Activated B cell treated with CpG ODN at 0.5 μM for 24 hours (primary cell): ENCODE measurements around the gene MOCS3. TPM values are rescaled to one million over a fixed set of nuclear protein-coding genes. Genes with fewer than 3 reads are reported as not detected.

ENCODE experiments used
- ATAC-seq: fragments of 200-7000 bp; cut with Tn5 transposase; one replicate; pipeline ENCODE4 v1.10.0; 2021; ENCODE audit warnings: low read depth, mild to moderate bottlenecking, moderate library complexity
- CTCF ChIA-PET: fragments of 350-600 bp; sonication (Branson Sonifier 250); formaldehyde crosslinking; loops from one replicate; lab custom pipeline; 2021; ENCODE audit warnings: antibody characterized with exemption; lab: Charles Lee
- POLR2A ChIA-PET: fragments of 350-600 bp; sonication (Branson Sonifier 250); formaldehyde crosslinking; loops from one replicate; lab custom pipeline; 2021; ENCODE audit warnings: antibody characterized with exemption; lab: Charles Lee
- DNase-seq: peaks from one replicate; pipeline ENCODE4 v3.0.0; 2022
- H3K27ac Mint-ChIP-seq: one replicate; pipeline ENCODE4 v1.8.0; 2020; ENCODE audit warnings: mixed read lengths
- H3K27me3 Mint-ChIP-seq: one replicate; pipeline ENCODE4 v1.8.0; 2021; ENCODE audit warnings: mixed read lengths
- H3K36me3 Mint-ChIP-seq: one replicate; pipeline ENCODE4 v1.8.0; 2021; ENCODE audit warnings: low read depth, mixed read lengths
- H3K4me1 Mint-ChIP-seq: one replicate; pipeline ENCODE4 v1.8.0; 2021; ENCODE audit warnings: mixed read lengths
- H3K4me3 Mint-ChIP-seq: one replicate; pipeline ENCODE4 v1.8.0; 2020; ENCODE audit warnings: mild to moderate bottlenecking, mixed read lengths
- H3K9me3 Mint-ChIP-seq: one replicate; pipeline ENCODE4 v1.8.0; 2020; ENCODE audit warnings: mixed read lengths
- CTCF ChIP-seq: fragments of 200-600 bp; IDR thresholded peaks from one replicate; pipeline ENCODE4 v1.8.0; 2022; ENCODE audit warnings: antibody characterized with exemption, mild to moderate bottlenecking
- intact Hi-C: fragments of 100-400 bp; cut with micrococcal nuclease; formaldehyde crosslinking; loops from one replicate; pipeline ENCODE4 v1.15.1; 2024
- total RNA-seq: library from RNA; stranded (reverse); gene quantifications from 2 replicates; pipeline ENCODE4 v1.2.3, GENCODE V29; 2022

The MOCS3 gene
- total RNA-seq, 1 donor from 2014 or later, result 8.1 TPM

GRCh38 chr20:50933589-50933988 is 25.0 kb upstream of the MOCS3 start:
- no peak for ATAC-seq
- CTCF ChIA-PET, result interaction anchor here (0.9 to 9.0 kb wide), 2 partner anchors 25 to 140 kb away, joined by 4 to 231 read pairs; partner anchors contain the start of genes BCAS4, DPM1 and MOCS3
- H3K4me1 Mint-ChIP-seq, result peaks cover 17% of the 10 kb centered on the region

GRCh38 chr20:50943069-50943468 is 15.5 kb upstream of the MOCS3 start:
- H3K4me3 Mint-ChIP-seq, result no peak overlapping the region
- POLR2A ChIA-PET, result interaction anchor here (0.5 kb wide), 1 partner anchor 20 kb away, joined by 3 read pairs; no protein-coding TSS in a partner anchor
- CTCF ChIA-PET, result interaction anchor here (1.2 kb wide), 1 partner anchor 12 kb away, joined by 4 read pairs; the partner anchor contains the start of gene ADNP
- DNase-seq, result no peak
- H3K4me1 Mint-ChIP-seq, result no peaks in the 10 kb centered on the region
- no peaks in the 10 kb centered on the region for H3K27me3 Mint-ChIP-seq
- H3K27ac Mint-ChIP-seq, result no peak overlapping the region
- intact Hi-C loops, result no loop called here
- H3K36me3 Mint-ChIP-seq, result peaks cover 71% of the 10 kb centered on the region
- H3K9me3 Mint-ChIP-seq, result no peaks in the 10 kb centered on the region
- no peak for ATAC-seq
- TF ChIP-seq CTCF, result no peak

More at GRCh38 chr20:50933589-50933988, 25.0 kb upstream of the MOCS3 start:
- no peak for DNase-seq
- H3K27me3 Mint-ChIP-seq, result no peaks in the 10 kb centered on the region
- no peak for TF ChIP-seq CTCF
- POLR2A ChIA-PET, result interaction anchor here (6.8 kb wide), 1 partner anchor 141 kb away, joined by 364 read pairs; the partner anchor contains the start of gene BCAS4
- H3K4me3 Mint-ChIP-seq, result no peak overlapping the region
- peaks cover 56% of the 10 kb centered on the region for H3K36me3 Mint-ChIP-seq
- no peaks in the 10 kb centered on the region for H3K9me3 Mint-ChIP-seq
- peak overlapping the region; percentile 97 for H3K27ac Mint-ChIP-seq
- intact Hi-C loops, result no loop called here

GRCh38 chr20:50948132-50948785 is 10.4 kb upstream of the MOCS3 start:
- Mint-ChIP-seq H3K9me3 (no peaks in the 10 kb centered on the region), H3K27ac (no peak overlapping the region), H3K27me3 (no peaks in the 10 kb centered on the region), H3K4me3 (no peak overlapping the region), H3K4me1 (no peaks in the 10 kb centered on the region), H3K36me3 (peaks cover 82% of the 10 kb centered on the region)
- CTCF ChIA-PET, result no interaction called here
- ATAC-seq (no peak), DNase-seq (no peak)
- POLR2A ChIA-PET, result interaction anchor here (0.6 to 1.5 kb wide), 2 partner anchors 10 to 187 kb away, joined by 3 to 8 read pairs; partner anchors contain the start of genes DPM1 and MOCS3
- intact Hi-C loops, result no loop called here
- TF ChIP-seq CTCF, result no peak

- ChIA-PET CTCF (no interaction called here), POLR2A (no interaction called here)
- Mint-ChIP-seq H3K27ac (no peak overlapping the region), H3K27me3 (no peaks in the 10 kb centered on the region), H3K4me1 (peaks cover 24% of the 10 kb centered on the region), H3K4me3 (no peak overlapping the region), H3K9me3 (no peaks in the 10 kb centered on the region), H3K36me3 (peaks cover 72% of the 10 kb centered on the region)
- DNase-seq (no peak), ATAC-seq (no peak)
- intact Hi-C loops, result no loop called here
- TF ChIP-seq CTCF, result no peak
Observed at GRCh38 chr20:50953196-50953595, 5.4 kb upstream of the MOCS3 start.

- Mint-ChIP-seq H3K9me3 (no peaks in the 10 kb centered on the region), H3K27ac (no peak overlapping the region), H3K36me3 (peaks cover 73% of the 10 kb centered on the region), H3K4me3 (no peak overlapping the region), H3K4me1 (peaks cover 30% of the 10 kb centered on the region), H3K27me3 (no peaks in the 10 kb centered on the region)
- ChIA-PET POLR2A (no interaction called here), CTCF (no interaction called here)
- no peak for TF ChIP-seq CTCF
- intact Hi-C loops, result no loop called here
- DNase-seq (no peak), ATAC-seq (no peak)
Observed at GRCh38 chr20:50953821-50954220, 4.8 kb upstream of the MOCS3 start.
